H9 (cell line): Measurements from ENCODE around the gene HDAC6. TPM values are rescaled to one million over a fixed set of nuclear protein-coding genes. Genes with fewer than 3 reads are reported as not detected.

Experiments used
- DNase-seq: peaks from one replicate; pipeline ENCODE4 v3.0.0-alpha.2; 2017
- H2AFZ ChIP-seq: one replicate; pipeline ENCODE4 v1.6.1; 2013; ENCODE audit warnings: mild to moderate bottlenecking, low read length, control low read depth, moderate library complexity
- H2AK5ac ChIP-seq: 2 replicates; pipeline ENCODE4 v1.6.1; 2013; ENCODE audit warnings: low read length, control low read depth, mixed read lengths; ENCODE audit not compliant: insufficient read length
- H2BK120ac ChIP-seq: one replicate; pipeline ENCODE4 v1.6.1; 2013; ENCODE audit warnings: low read depth, mild to moderate bottlenecking, low read length, control low read depth, inconsistent platforms; ENCODE audit not compliant: poor library complexity, severe bottlenecking
- H2BK12ac ChIP-seq: 2 replicates; pipeline ENCODE4 v1.6.1; 2013; ENCODE audit warnings: low read length, control low read depth, mixed read lengths, low read depth; ENCODE audit not compliant: insufficient read length
- H2BK15ac ChIP-seq: 2 replicates; pipeline ENCODE4 v1.6.1; 2013; ENCODE audit warnings: low read depth, low read length, control low read depth
- H2BK20ac ChIP-seq: one replicate; pipeline ENCODE4 v1.6.1; 2013; ENCODE audit warnings: low read depth, mild to moderate bottlenecking, low read length, control low read depth, inconsistent platforms; ENCODE audit not compliant: poor library complexity, severe bottlenecking
- H2BK5ac ChIP-seq: 2 replicates; pipeline ENCODE4 v1.6.1; 2013; ENCODE audit warnings: low read length, control low read depth, mixed read lengths; ENCODE audit not compliant: insufficient read length
- H3K14ac ChIP-seq: 2 replicates; pipeline ENCODE4 v1.6.1; 2013; ENCODE audit warnings: low read length, control low read depth; ENCODE audit not compliant: insufficient read depth
- H3K18ac ChIP-seq: 2 replicates; pipeline ENCODE4 v1.6.1; 2013; ENCODE audit warnings: low read depth, mild to moderate bottlenecking, mixed read lengths, low read length, control low read depth; ENCODE audit not compliant: insufficient read length
- H3K23ac ChIP-seq: 2 replicates; pipeline ENCODE4 v1.6.1; 2013; ENCODE audit warnings: low read length, control low read depth, mixed read lengths, low read depth; ENCODE audit not compliant: insufficient read length
- H3K23me2 ChIP-seq: 2 replicates; pipeline ENCODE4 v1.6.1; 2013; ENCODE audit warnings: low read depth, mild to moderate bottlenecking, mixed read lengths, low read length, control low read depth; ENCODE audit not compliant: insufficient read length, poor library complexity, severe bottlenecking
- H3K27ac ChIP-seq: 2 replicates; pipeline ENCODE4 v1.5.1; 2013; ENCODE audit warnings: low read length, control low read depth, mixed read lengths, low read depth; ENCODE audit not compliant: insufficient read length
- H3K27me3 ChIP-seq: 2 replicates; pipeline ENCODE4 v1.6.1; 2013; ENCODE audit warnings: low read length, control low read depth, inconsistent platforms; ENCODE audit not compliant: insufficient read depth
- H3K4ac ChIP-seq: 2 replicates; pipeline ENCODE4 v1.6.1; 2013; ENCODE audit warnings: low read depth, mild to moderate bottlenecking, control low read depth, inconsistent platforms, low read length, moderate library complexity
- H3K4me1 ChIP-seq: 2 replicates; pipeline ENCODE4 v1.6.1; 2013; ENCODE audit warnings: low read length, control low read depth, inconsistent platforms; ENCODE audit not compliant: insufficient read depth
- H3K4me2 ChIP-seq: 2 replicates; pipeline ENCODE4 v1.6.1; 2013; ENCODE audit warnings: low read length, control low read depth, mixed read lengths; ENCODE audit not compliant: insufficient read length, insufficient read depth
- H3K56ac ChIP-seq: 2 replicates; pipeline ENCODE4 v1.6.1; 2013; ENCODE audit warnings: low read depth, mild to moderate bottlenecking, mixed read lengths, low read length, control low read depth; ENCODE audit not compliant: insufficient read length
- H3K79me1 ChIP-seq: 2 replicates; pipeline ENCODE4 v1.6.1; 2013; ENCODE audit warnings: low read depth, mild to moderate bottlenecking, moderate library complexity, low read length, control low read depth, inconsistent platforms; ENCODE audit not compliant: insufficient read depth, poor library complexity, severe bottlenecking
- H3K79me2 ChIP-seq: 2 replicates; pipeline ENCODE4 v1.6.1; 2013; ENCODE audit warnings: low read length, control low read depth, inconsistent platforms; ENCODE audit not compliant: insufficient read depth
- H3K9ac ChIP-seq: 2 replicates; pipeline ENCODE4 v1.6.1; 2013; ENCODE audit warnings: low read length, control low read depth, mixed read lengths; ENCODE audit not compliant: insufficient read length; ENCODE audit errors: extremely low read depth
- H3K9me3 ChIP-seq: one replicate; pipeline ENCODE4 v1.6.1; 2013; ENCODE audit warnings: low read depth, low read length, inconsistent platforms; ENCODE audit not compliant: control insufficient read depth
- H3T11ph ChIP-seq: one replicate; pipeline ENCODE4 v1.6.1; 2013; ENCODE audit warnings: mild to moderate bottlenecking, low read length, control low read depth, inconsistent platforms
- H4K20me1 ChIP-seq: one replicate; pipeline ENCODE4 v1.6.1; 2013; ENCODE audit not compliant: control insufficient read depth, insufficient read length, insufficient read depth
- H4K5ac ChIP-seq: 2 replicates; pipeline ENCODE4 v1.6.1; 2013; ENCODE audit warnings: low read depth, mild to moderate bottlenecking, mixed read lengths, low read length, control low read depth; ENCODE audit not compliant: insufficient read length
- H4K8ac ChIP-seq: replicated peaks from 2 replicates; pipeline ENCODE4 v1.6.1; 2013; ENCODE audit warnings: low read length, control low read depth, mixed read lengths, low read depth; ENCODE audit not compliant: insufficient read length
- H4K91ac ChIP-seq: 2 replicates; pipeline ENCODE4 v1.6.1; 2013; ENCODE audit warnings: low read depth, mild to moderate bottlenecking, moderate library complexity, mixed read lengths, low read length, control low read depth; ENCODE audit not compliant: insufficient read length
- H3K27ac Mint-ChIP-seq, 3 experiments: 2 replicates in 2 of 3; 3 replicates in 1 of 3; pipeline ENCODE4 v1.8.0; 2020 to 2021; ENCODE audit warnings: mixed read lengths in 3 of 3, mild to moderate bottlenecking in 1 of 3, moderate library complexity in 1 of 3
- H3K27me3 Mint-ChIP-seq: 2 replicates; pipeline ENCODE4 v1.8.0; 2021; ENCODE audit warnings: low read depth, mild to moderate bottlenecking, moderate library complexity, mixed read lengths
- H3K36me3 Mint-ChIP-seq, 3 experiments: 2 replicates in 2 of 3; 3 replicates in 1 of 3; pipeline ENCODE4 v1.8.0; 2020 to 2021; ENCODE audit warnings: low read depth in 3 of 3, mixed read lengths in 3 of 3; ENCODE audit not compliant: insufficient read depth in 1 of 3
- H3K4me1 Mint-ChIP-seq, 2 experiments: 2 replicates each; pipeline ENCODE4 v1.8.0; 2020; ENCODE audit warnings: mixed read lengths in 2 of 2
- H3K4me3 Mint-ChIP-seq, 2 experiments: 2 replicates in 1 of 2; 3 replicates in 1 of 2; pipeline ENCODE4 v1.8.0; 2020 to 2021; ENCODE audit warnings: mild to moderate bottlenecking in 2 of 2, mixed read lengths in 2 of 2, moderate library complexity in 1 of 2
- H3K9me3 Mint-ChIP-seq, 2 experiments: 2 replicates in 1 of 2; 3 replicates in 1 of 2; pipeline ENCODE4 v1.8.0; 2020; ENCODE audit warnings: mild to moderate bottlenecking in 2 of 2, mixed read lengths in 2 of 2, moderate library complexity in 1 of 2
- CTCF ChIP-seq: fragments of 200-600 bp; sonication (generic); conservative IDR thresholded peaks from 3 replicates; pipeline ENCODE4 v1.8.0; 2021; ENCODE audit warnings: antibody characterized with exemption, mild to moderate bottlenecking
- WGBS: extraction: QIAGEN DNeasy Blood & Tissue Kit; methylation state at CpG from one replicate; pipeline ENCODE4 v1.1.7; 2013; ENCODE audit warnings: missing lambda C conversion rate, low lambda C conversion rate, mixed read lengths; ENCODE audit not compliant: insufficient read length; ENCODE audit errors: extremely low coverage; 5-methylcytosine and 5-hydroxymethylcytosine counted together
- total RNA-seq: library from RNA; stranded (reverse); gene quantifications from 2 replicates; pipeline ENCODE4 v1.2.1, GENCODE V29; 2021

The HDAC6 gene
- total RNA-seq, 1 experiment from 2014 or later, result 52.8 TPM

- Histone ChIP-seq H2BK5ac (no peak overlapping the region), H2BK12ac (no peak overlapping the region), H3K79me2 (no peaks in the 10 kb centered on the region), H3K4me2 (no peak overlapping the region), H2BK15ac (no peak overlapping the region), H3K4ac (no peak overlapping the region), H3T11ph (no peak overlapping the region), H2BK20ac (no peak overlapping the region), H3K14ac (no peak overlapping the region), H3K27ac (no peak overlapping the region), H3K9me3 (peaks cover 9% of the 10 kb centered on the region), H3K9ac (no peak overlapping the region), H3K23ac (no peak overlapping the region), H3K23me2 (peaks cover 4% of the 10 kb centered on the region), H4K91ac (no peak overlapping the region), H3K4me1 (no peaks in the 10 kb centered on the region), H4K8ac (no peak overlapping the region), H4K20me1 (no peaks in the 10 kb centered on the region), H3K79me1 (no peaks in the 10 kb centered on the region), H3K56ac (no peak overlapping the region), H2BK120ac (no peak overlapping the region), H2AK5ac (no peak overlapping the region), H4K5ac (no peak overlapping the region), H3K18ac (no peak overlapping the region), H2AFZ (no peak overlapping the region), H3K27me3 (peaks cover 3% of the 10 kb centered on the region; the same call in 1 of the 2 replicates)
- no peak for DNase-seq
- Mint-ChIP-seq H3K4me1 (peaks cover 2 to 3% of the 10 kb centered on the region in 2 experiments), H3K27ac (no peak overlapping the region), H3K9me3 (peaks cover 46 to 63% of the 10 kb centered on the region in 2 experiments), H3K27me3 (peaks cover 26% of the 10 kb centered on the region), H3K4me3 (no peak overlapping the region), H3K36me3 (peaks cover 0 to 7% (median 0%) of the 10 kb centered on the region in 3 experiments; a peak in 5 of 7 replicates)
- TF ChIP-seq CTCF, result no peak
- no CpG with 5 or more reads among the region's 10 CpGs for WGBS
Observed at GRCh38 chrX:48839686-48840085, 37.8 kb downstream of the HDAC6 start.
